SK-N-SH (cell line): ENCODE results near the gene CCDC28A. TPM values are rescaled to one million over a fixed set of nuclear protein-coding genes. Genes with fewer than 3 reads are reported as not detected.

Experiments
- CTCF ChIA-PET: fragments of 300-600, 350-600 bp; formaldehyde crosslinking; extraction: SDS; loops from one replicate; lab custom pipeline; 2021; lab: Yijun Ruan, JAX
- POLR2A ChIA-PET: fragments of 350-600 bp; sonication (Branson Sonifier 250); formaldehyde crosslinking; extraction: SDS; loops from one replicate; lab custom pipeline; 2020; ENCODE audit warnings: antibody characterized with exemption, inconsistent platforms; lab: Yijun Ruan, JAX
- DNase-seq: peaks from one replicate; pipeline ENCODE4 v3.0.0; 2012
- H2AFZ ChIP-seq: fragments of 200-600 bp; sonication (generic); 2 replicates; pipeline ENCODE4 v1.8.1; 2016; ENCODE audit warnings: antibody characterized with exemption, mild to moderate bottlenecking, low read depth
- H3F3A ChIP-seq: fragments of 200-600 bp; sonication (generic); replicated peaks from 2 replicates; pipeline ENCODE3; 2016; ENCODE audit warnings: antibody characterized with exemption, mild to moderate bottlenecking; ENCODE audit not compliant: insufficient read depth
- H3K27ac ChIP-seq, 2 experiments: fragments of 200-500 bp in 1 of 2; fragments of 200-600 bp in 1 of 2; sonication (Bioruptor generic) in 1 of 2; sonication (generic), shearing (Covaris generic) in 1 of 2; 2 replicates each; pipeline versions ENCODE4 v1.5.1 to v1.6.1; 2014 to 2016; ENCODE audit warnings: low read depth in 2 of 2, inconsistent platforms in 1 of 2, low read length in 1 of 2, mild to moderate bottlenecking in 1 of 2, mixed read lengths in 1 of 2
- H3K27me3 ChIP-seq: fragments of 200-600 bp; sonication (generic), shearing (Covaris generic); 2 replicates; pipeline ENCODE4 v1.6.1; 2016; ENCODE audit warnings: mixed run types; ENCODE audit not compliant: insufficient read depth
- H3K36me3 ChIP-seq, 2 experiments: fragments of 200-500 bp in 1 of 2; fragments of 200-600 bp in 1 of 2; sonication (Bioruptor generic) in 1 of 2; sonication (generic) in 1 of 2; replicated peaks in 1 of 2; 2 replicates each; pipeline versions ENCODE3 to v1.5.1; 2014 to 2016; ENCODE audit warnings: low read length in 1 of 2, mild to moderate bottlenecking in 1 of 2; ENCODE audit not compliant: insufficient read depth in 2 of 2, control insufficient read depth in 1 of 2
- H3K4me1 ChIP-seq, 2 experiments: fragments of 200-500 bp in 1 of 2; fragments of 200-600 bp in 1 of 2; sonication (Bioruptor generic) in 1 of 2; sonication (generic), shearing (Covaris generic) in 1 of 2; 2 replicates each; pipeline versions ENCODE4 v1.5.1 to v1.6.1; 2014 to 2016; ENCODE audit warnings: low read depth in 1 of 2, low read length in 1 of 2, mixed run types in 1 of 2; ENCODE audit not compliant: insufficient read depth in 2 of 2, control insufficient read depth in 1 of 2
- H3K4me2 ChIP-seq: fragments of 200-600 bp; sonication (generic), shearing (Covaris generic); 2 replicates; pipeline ENCODE4 v1.6.1; 2017; ENCODE audit warnings: mixed run types
- H3K4me3 ChIP-seq, 2 experiments: fragments of 200-500 bp in 1 of 2; fragments of 200-600 bp in 1 of 2; sonication (Bioruptor generic) in 1 of 2; sonication (generic), shearing (Covaris generic) in 1 of 2; 2 replicates each; pipeline versions ENCODE4 v1.5.1 to v1.8.1; 2014 to 2016; ENCODE audit warnings: low read depth in 2 of 2, inconsistent platforms in 1 of 2, low read length in 1 of 2, mild to moderate bottlenecking in 1 of 2, mixed read lengths in 1 of 2, moderate library complexity in 1 of 2
- H3K79me2 ChIP-seq: fragments of 200-600 bp; sonication (generic); 2 replicates; pipeline ENCODE4 v1.8.1; 2017; ENCODE audit warnings: mild to moderate bottlenecking; ENCODE audit not compliant: insufficient read depth
- H3K9ac ChIP-seq: fragments of 200-600 bp; sonication (generic); 2 replicates; pipeline ENCODE4 v1.6.1; 2017; ENCODE audit warnings: mixed run types
- H3K9me2 ChIP-seq: fragments of 200-600 bp; sonication (generic); 2 replicates; pipeline ENCODE4 v1.6.1; 2017; ENCODE audit warnings: mixed run types
- H3K9me3 ChIP-seq: fragments of 200-600 bp; sonication (generic); 2 replicates; pipeline ENCODE4 v1.6.1; 2017; ENCODE audit warnings: mixed run types, mild to moderate bottlenecking, moderate library complexity
- H4K20me1 ChIP-seq: fragments of 200-600 bp; sonication (generic); 2 replicates; pipeline ENCODE4 v1.6.1; 2017; ENCODE audit warnings: mild to moderate bottlenecking, mixed run types; ENCODE audit not compliant: insufficient read depth
- CHD2 ChIP-seq: fragments of 150-350 bp; IDR thresholded peaks from 2 replicates; pipeline ENCODE4 v1.6.1; 2018; ENCODE audit warnings: low read length; ENCODE audit not compliant: partially characterized antibody
- EZH2phosphoT487 ChIP-seq: fragments of 200-600 bp; sonication (generic); IDR thresholded peaks from 2 replicates; pipeline ENCODE4 v1.6.1; 2017; ENCODE audit warnings: low read depth, mixed run types, mild to moderate bottlenecking, antibody characterized with exemption, moderate library complexity, borderline replicate concordance
- FOSL2 ChIP-seq: IDR thresholded peaks from 2 replicates; pipeline ENCODE4 v1.4.0; 2012; ENCODE audit warnings: low read depth, mild to moderate bottlenecking, moderate library complexity, borderline replicate concordance
- GABPA ChIP-seq: IDR thresholded peaks from 2 replicates; pipeline ENCODE4 v1.4.0; 2012; ENCODE audit warnings: low read depth, mild to moderate bottlenecking
- NFIC ChIP-seq: IDR thresholded peaks from 2 replicates; pipeline ENCODE4 v1.4.0; 2012; ENCODE audit warnings: borderline replicate concordance
- PBX3 ChIP-seq: IDR thresholded peaks from 2 replicates; pipeline ENCODE4; 2012
- RCOR1 ChIP-seq: fragments of 150-350 bp; IDR thresholded peaks from 2 replicates; pipeline ENCODE4 v1.6.1; 2017; ENCODE audit warnings: antibody characterized with exemption, low read length
- REST ChIP-seq: IDR thresholded peaks from 2 replicates; pipeline ENCODE4 v1.6.1; 2012; ENCODE audit warnings: mild to moderate bottlenecking, low read depth, low read length, moderate library complexity
- TAF1 ChIP-seq: IDR thresholded peaks from 2 replicates; pipeline ENCODE4 v1.6.1; 2012; ENCODE audit warnings: low read depth, mild to moderate bottlenecking, low read length, moderate library complexity, borderline replicate concordance
- TCF12 ChIP-seq: IDR thresholded peaks from 2 replicates; pipeline ENCODE4 v1.4.0; 2012
- USF1 ChIP-seq: IDR thresholded peaks from 2 replicates; pipeline ENCODE4 v1.4.0; 2012; ENCODE audit warnings: low read depth, borderline replicate concordance
- USF2 ChIP-seq: fragments of 150-350 bp; IDR thresholded peaks from 2 replicates; pipeline ENCODE4 v1.6.1; 2017; ENCODE audit warnings: antibody characterized with exemption, low read length, low read depth, borderline replicate concordance
- WGBS: methylation state at CpG from one replicate; pipeline ENCODE4 v1.1.6; 2017; ENCODE audit warnings: low lambda C conversion rate; 5-methylcytosine and 5-hydroxymethylcytosine counted together
- polyA plus RNA-seq, 3 experiments: library from polyadenylated mRNA; depleted of rRNA; stranded (reverse); fragments of >200 nt; gene quantifications; 2 replicates each; pipeline ENCODE4 v1.2.3, GENCODE V29; 2012

Gene CCDC28A
- polyA plus RNA-seq, 1 of the 3 experiments (the other 2 are of a cell fraction): 11.4 TPM

- 3% methylated on average over 3 of the region's 3 CpGs for WGBS
- DNase-seq: no peak
- H3K36me3 ChIP-seq: no peaks in the 10 kb centered on the region
- ChIA-PET CTCF (interaction anchor here (1.5 kb wide), 1 partner anchor 133 kb away, joined by 3 read pairs; no protein-coding TSS in a partner anchor), POLR2A (no interaction called here)
- no peaks in the 10 kb centered on the region for H4K20me1 ChIP-seq
- TF ChIP-seq GABPA: no peak
- no peak for TF ChIP-seq FOSL2
- TF ChIP-seq EZH2phosphoT487: no peak
- TF ChIP-seq TAF1: no peak
- TF ChIP-seq REST: no peak
- no peaks in the 10 kb centered on the region; the same call in 1 of the 2 replicates for H3K27me3 ChIP-seq
- no peaks in the 10 kb centered on the region for H3K79me2 ChIP-seq
- no peak overlapping the region for H3K4me2 ChIP-seq
- no peaks in the 10 kb centered on the region for H3K9me2 ChIP-seq
- no peak overlapping the region for H3K9ac ChIP-seq
- H3F3A ChIP-seq: no peaks in the 10 kb centered on the region
- no peaks in the 10 kb centered on the region for H3K4me1 ChIP-seq
- no peak overlapping the region for H2AFZ ChIP-seq
- H3K27ac ChIP-seq: no peak overlapping the region
- H3K9me3 ChIP-seq: no peaks in the 10 kb centered on the region
- H3K4me3 ChIP-seq: no peak overlapping the region
Measured at GRCh38 chr6:138724015-138724414, 49.6 kb upstream of the CCDC28A start.

GRCh38 chr6:138726066-138726756 lies 47.4 kb upstream of the CCDC28A start:
- H4K20me1 ChIP-seq: no peaks in the 10 kb centered on the region
- TF ChIP-seq EZH2phosphoT487: no peak
- TF ChIP-seq, all 33 proteins: peak for 0
- no peaks in the 10 kb centered on the region for H3K79me2 ChIP-seq
- no peak overlapping the region for H3K4me2 ChIP-seq
- H3K4me1 ChIP-seq: no peaks in the 10 kb centered on the region
- H3K27me3 ChIP-seq: no peaks in the 10 kb centered on the region; the same call in 1 of the 2 replicates
- H3F3A ChIP-seq: no peaks in the 10 kb centered on the region
- no peaks in the 10 kb centered on the region for H3K9me3 ChIP-seq
- no peak overlapping the region; a peak in 1 of 4 replicates for H3K4me3 ChIP-seq
- no peak overlapping the region for H2AFZ ChIP-seq
- POLR2A ChIA-PET: no interaction called here
- no peak for DNase-seq
- CTCF ChIA-PET: interaction anchor here (0.8 kb wide), 1 partner anchor 12 kb away, joined by 3 read pairs; no protein-coding TSS in a partner anchor
- no peak overlapping the region for H3K9ac ChIP-seq
- no peak overlapping the region for H3K27ac ChIP-seq
- WGBS: 22% methylated on average over 7 of the region's 7 CpGs
- no peaks in the 10 kb centered on the region for H3K36me3 ChIP-seq
- no peaks in the 10 kb centered on the region for H3K9me2 ChIP-seq

- ChIA-PET CTCF (no interaction called here), POLR2A (no interaction called here)
- Histone ChIP-seq H3K27ac (no peak overlapping the region), H3K36me3 (no peaks in the 10 kb centered on the region), H2AFZ (no peak overlapping the region), H3K27me3 (no peaks in the 10 kb centered on the region), H3K4me3 (no peak overlapping the region), H3K4me1 (no peaks in the 10 kb centered on the region), H4K20me1 (no peaks in the 10 kb centered on the region), H3K9me3 (no peaks in the 10 kb centered on the region), H3K9ac (no peak overlapping the region), H3K9me2 (no peaks in the 10 kb centered on the region), H3K4me2 (no peak overlapping the region), H3K79me2 (no peaks in the 10 kb centered on the region), H3F3A (no peaks in the 10 kb centered on the region)
- 39% methylated on average over 3 of the region's 3 CpGs for WGBS
- no peak for DNase-seq
- TF ChIP-seq USF2: no peak
- TF ChIP-seq PBX3: no peak
- TF ChIP-seq FOSL2: no peak
- no peak for TF ChIP-seq TCF12
- TF ChIP-seq USF1: no peak
- no peak for TF ChIP-seq CHD2
- no peak for TF ChIP-seq RCOR1
- no peak for TF ChIP-seq NFIC
Measured at GRCh38 chr6:138726757-138727097, 46.8 kb upstream of the CCDC28A start.
